ENCODE data around the gene MAN2B1. TPM values are rescaled to one million over a fixed set of nuclear protein-coding genes. Genes with fewer than 3 reads are reported as not detected.
A peak's percentile ranks its signal among the peaks of the same experiment; 100 is the strongest.

MAN2B1 gene
- total RNA-seq, 1 donor from 2014 or later: 98.4 TPM

DNA sequence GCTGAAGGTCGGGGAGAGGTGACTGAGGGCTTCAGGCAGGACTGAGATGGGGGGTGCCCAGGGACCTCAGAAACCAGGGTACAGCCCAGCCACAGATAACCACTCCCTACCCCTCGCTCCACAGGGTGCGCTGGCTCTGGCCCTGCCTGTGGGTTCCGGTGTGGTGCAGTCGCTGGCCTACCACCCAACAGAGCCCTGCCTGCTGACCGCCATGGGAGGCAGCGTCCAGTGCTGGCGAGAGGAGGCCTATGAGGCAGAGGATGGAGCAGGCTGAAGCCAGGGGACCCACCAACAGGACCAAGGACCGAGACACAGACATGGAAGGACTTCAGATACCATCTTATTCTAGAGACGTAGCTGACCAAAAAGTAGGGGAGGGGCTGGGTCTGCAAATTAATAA is 8.9 kb upstream of the MAN2B1 start:
- no peak for DNase-seq (ENCODE audit: low spot score)
- no peak overlapping the region for H3K27ac Mint-ChIP-seq (ENCODE audit: unreplicated experiment)
- H3K9me3 Mint-ChIP-seq (ENCODE audit: unreplicated experiment): no peaks in the 10 kb centered on the region
- H3K27me3 Mint-ChIP-seq (ENCODE audit: unreplicated experiment): peaks cover 19% of the 10 kb centered on the region
- TF ChIP-seq, protein P1, sequence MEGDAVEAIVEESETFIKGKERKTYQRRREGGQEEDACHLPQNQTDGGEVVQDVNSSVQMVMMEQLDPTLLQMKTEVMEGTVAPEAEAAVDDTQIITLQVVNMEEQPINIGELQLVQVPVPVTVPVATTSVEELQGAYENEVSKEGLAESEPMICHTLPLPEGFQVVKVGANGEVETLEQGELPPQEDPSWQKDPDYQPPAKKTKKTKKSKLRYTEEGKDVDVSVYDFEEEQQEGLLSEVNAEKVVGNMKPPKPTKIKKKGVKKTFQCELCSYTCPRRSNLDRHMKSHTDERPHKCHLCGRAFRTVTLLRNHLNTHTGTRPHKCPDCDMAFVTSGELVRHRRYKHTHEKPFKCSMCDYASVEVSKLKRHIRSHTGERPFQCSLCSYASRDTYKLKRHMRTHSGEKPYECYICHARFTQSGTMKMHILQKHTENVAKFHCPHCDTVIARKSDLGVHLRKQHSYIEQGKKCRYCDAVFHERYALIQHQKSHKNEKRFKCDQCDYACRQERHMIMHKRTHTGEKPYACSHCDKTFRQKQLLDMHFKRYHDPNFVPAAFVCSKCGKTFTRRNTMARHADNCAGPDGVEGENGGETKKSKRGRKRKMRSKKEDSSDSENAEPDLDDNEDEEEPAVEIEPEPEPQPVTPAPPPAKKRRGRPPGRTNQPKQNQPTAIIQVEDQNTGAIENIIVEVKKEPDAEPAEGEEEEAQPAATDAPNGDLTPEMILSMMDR (IDR thresholded peaks at IDR 0.05; ENCODE audit: unreplicated experiment): no peak
- H3K4me1 Mint-ChIP-seq (ENCODE audit: unreplicated experiment): peaks cover 18% of the 10 kb centered on the region
- peaks cover 35% of the 10 kb centered on the region for H3K36me3 Mint-ChIP-seq (ENCODE audit: low read depth, unreplicated experiment)
- no peak overlapping the region for H3K4me3 Mint-ChIP-seq (ENCODE audit: unreplicated experiment)

DNA sequence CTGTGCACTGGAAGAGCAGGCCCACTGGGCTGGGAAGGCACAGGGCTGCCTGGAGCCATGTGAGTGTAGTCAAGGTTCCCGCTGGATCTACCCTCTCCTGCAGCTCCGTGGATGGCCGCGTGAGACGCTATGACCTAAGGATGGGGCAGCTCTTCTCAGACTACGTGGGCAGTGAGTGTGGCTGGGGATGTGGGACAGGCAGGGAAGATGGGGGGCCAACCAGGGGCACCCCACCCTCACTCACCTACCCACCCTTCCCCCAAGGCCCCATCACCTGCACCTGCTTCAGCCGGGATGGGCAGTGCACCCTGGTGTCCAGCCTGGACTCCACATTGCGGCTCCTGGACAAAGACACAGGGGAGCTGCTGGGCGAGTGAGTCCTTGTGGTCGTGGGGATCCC is 6.2 kb upstream of the MAN2B1 start:
- no peak for DNase-seq (ENCODE audit: low spot score)

DNA sequence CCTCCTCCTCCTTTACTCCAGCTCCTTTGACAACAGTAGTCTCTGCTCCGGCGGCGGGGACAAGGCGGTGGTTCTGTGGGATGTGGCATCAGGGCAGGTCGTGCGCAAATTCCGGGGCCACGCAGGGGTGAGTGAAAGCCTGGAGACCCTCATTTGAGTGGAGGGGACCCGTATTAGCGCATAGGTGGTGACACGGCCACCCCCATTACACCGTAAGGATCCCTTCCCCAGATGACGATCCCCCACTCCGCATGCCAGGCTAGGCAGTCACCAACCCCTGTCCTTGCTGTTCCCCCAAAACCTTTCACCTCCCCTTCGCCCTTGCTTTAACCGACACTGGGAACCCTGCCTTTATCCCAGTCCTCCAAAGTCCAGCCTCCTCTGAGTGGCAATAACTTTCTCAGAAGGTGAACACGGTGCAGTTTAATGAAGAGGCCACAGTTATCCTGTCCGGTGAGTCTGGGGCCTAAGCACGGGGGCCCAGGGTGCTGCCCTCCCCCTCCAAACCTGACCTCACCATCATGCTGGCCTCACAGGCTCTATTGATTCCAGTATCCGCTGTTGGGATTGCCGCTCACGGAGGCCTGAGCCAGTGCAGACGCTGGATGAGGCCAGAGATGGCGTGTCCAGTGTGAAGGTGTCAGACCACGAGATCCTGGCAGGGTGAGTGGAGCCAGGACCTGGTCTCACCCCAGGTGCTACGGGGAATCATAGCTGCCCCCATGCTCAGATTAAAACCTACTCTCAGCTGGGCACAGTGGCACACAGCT is 3.8 kb upstream of the MAN2B1 start:
- Mint-ChIP-seq H3K4me1 (ENCODE audit: unreplicated experiment) (peaks cover 45% of the 10 kb centered on the region), H3K27me3 (ENCODE audit: unreplicated experiment) (peaks cover 29% of the 10 kb centered on the region), H3K36me3 (ENCODE audit: low read depth, unreplicated experiment) (peaks cover 31% of the 10 kb centered on the region), H3K27ac (ENCODE audit: unreplicated experiment) (peak overlapping the region; percentile 97), H3K9me3 (ENCODE audit: unreplicated experiment) (no peaks in the 10 kb centered on the region), H3K4me3 (ENCODE audit: unreplicated experiment) (peak overlapping the region; percentile 98)
- TF ChIP-seq, protein P1 (IDR thresholded peaks at IDR 0.05; ENCODE audit: unreplicated experiment): no peak
- DNase-seq (ENCODE audit: low spot score): no peak

More for the DNA sequence above, 6.2 kb upstream of the MAN2B1 start:
- Mint-ChIP-seq H3K27ac (ENCODE audit: unreplicated experiment) (no peak overlapping the region), H3K4me3 (ENCODE audit: unreplicated experiment) (no peak overlapping the region), H3K9me3 (ENCODE audit: unreplicated experiment) (no peaks in the 10 kb centered on the region), H3K27me3 (ENCODE audit: unreplicated experiment) (peaks cover 23% of the 10 kb centered on the region), H3K4me1 (ENCODE audit: unreplicated experiment) (peaks cover 31% of the 10 kb centered on the region), H3K36me3 (ENCODE audit: low read depth, unreplicated experiment) (peaks cover 35% of the 10 kb centered on the region)
- TF ChIP-seq, protein P1 (IDR thresholded peaks at IDR 0.05; ENCODE audit: unreplicated experiment): no peak

DNA sequence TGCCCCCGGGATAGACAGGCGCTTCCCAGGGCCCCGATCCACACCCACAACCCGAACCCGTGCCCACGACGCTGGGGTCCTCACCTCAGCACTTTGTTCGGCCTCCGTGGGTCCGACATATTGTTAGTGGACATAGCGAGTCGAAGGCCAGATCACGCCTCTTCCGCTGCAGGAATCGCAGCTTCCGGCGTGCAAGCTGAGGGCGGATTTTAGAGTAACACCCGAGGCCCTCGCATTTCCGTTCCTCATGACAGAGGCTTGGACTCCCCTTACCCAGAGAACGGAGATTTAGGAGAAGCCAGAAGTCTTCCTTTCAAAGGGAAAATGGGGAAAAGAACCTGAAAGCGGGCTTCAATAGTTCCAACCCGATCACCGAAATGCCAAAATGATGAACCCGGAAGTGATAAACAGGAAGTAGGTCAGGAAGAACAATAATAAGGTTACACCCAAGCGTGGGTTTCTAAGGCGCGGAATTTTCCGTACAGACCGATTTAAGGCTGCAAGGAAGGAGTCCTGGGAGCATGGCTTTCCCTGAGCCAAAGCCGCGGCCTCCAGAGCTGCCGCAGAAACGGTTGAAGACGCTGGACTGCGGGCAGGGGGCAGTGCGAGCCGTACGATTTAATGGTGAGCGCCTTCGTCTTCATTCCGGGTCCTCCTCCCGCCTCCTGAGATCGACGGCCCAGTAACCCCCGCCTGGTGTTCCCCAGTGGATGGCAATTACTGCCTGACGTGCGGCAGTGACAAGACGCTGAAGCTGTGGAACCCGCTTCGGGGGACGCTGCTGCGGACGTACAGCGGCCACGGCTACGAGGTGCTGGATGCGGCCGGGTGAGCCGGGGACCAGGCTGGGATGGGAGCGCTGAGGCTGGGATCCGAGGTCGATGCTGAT is 3.0 kb upstream of the MAN2B1 start:
- Mint-ChIP-seq H3K36me3 (ENCODE audit: low read depth, unreplicated experiment) (peaks cover 28% of the 10 kb centered on the region), H3K27me3 (ENCODE audit: unreplicated experiment) (peaks cover 26% of the 10 kb centered on the region), H3K4me1 (ENCODE audit: unreplicated experiment) (peaks cover 42% of the 10 kb centered on the region), H3K27ac (ENCODE audit: unreplicated experiment) (peak overlapping the region; percentile 97), H3K4me3 (ENCODE audit: unreplicated experiment) (peak overlapping the region; percentile 98), H3K9me3 (ENCODE audit: unreplicated experiment) (no peaks in the 10 kb centered on the region)
- peak; percentile 72 for DNase-seq (ENCODE audit: low spot score)
- TF ChIP-seq, protein P1 (IDR thresholded peaks at IDR 0.05; ENCODE audit: unreplicated experiment): no peak

Measured in endothelial cell (in vitro differentiated cells).